GM18951 (cell line): Measurements from ENCODE around the gene CASQ2.

Source experiments
- POLR2A ChIP-seq: IDR thresholded peaks from 4 replicates; pipeline ENCODE4 v1.6.1; 2011; ENCODE audit warnings: mild to moderate bottlenecking; ENCODE audit not compliant: insufficient read length, insufficient read depth; ENCODE audit errors: extremely low read depth
- in situ Hi-C: fragments of 300-500 bp; cut with MboI; formaldehyde crosslinking; loops from one replicate; pipeline ENCODE4 v1.12.0; 2022; ENCODE audit warnings: low sequenced_read_pairs, mixed read lengths, inconsistent platforms; ENCODE audit not compliant: unreplicated experiment

The CASQ2 gene

GRCh38 chr1:115714572-115715141, 53.9 kb downstream of the CASQ2 start:
- no peak for TF ChIP-seq POLR2A
- in situ Hi-C loops, result loop anchor here (10.0 kb wide), 1 partner anchor 100 kb away; no protein-coding TSS in a partner anchor

- in situ Hi-C loops, result loop anchor here (10.0 kb wide), 1 partner anchor 99 kb away; no protein-coding TSS in a partner anchor
Measured at GRCh38 chr1:115713906-115714305, 54.6 kb downstream of the CASQ2 start.

DNA sequence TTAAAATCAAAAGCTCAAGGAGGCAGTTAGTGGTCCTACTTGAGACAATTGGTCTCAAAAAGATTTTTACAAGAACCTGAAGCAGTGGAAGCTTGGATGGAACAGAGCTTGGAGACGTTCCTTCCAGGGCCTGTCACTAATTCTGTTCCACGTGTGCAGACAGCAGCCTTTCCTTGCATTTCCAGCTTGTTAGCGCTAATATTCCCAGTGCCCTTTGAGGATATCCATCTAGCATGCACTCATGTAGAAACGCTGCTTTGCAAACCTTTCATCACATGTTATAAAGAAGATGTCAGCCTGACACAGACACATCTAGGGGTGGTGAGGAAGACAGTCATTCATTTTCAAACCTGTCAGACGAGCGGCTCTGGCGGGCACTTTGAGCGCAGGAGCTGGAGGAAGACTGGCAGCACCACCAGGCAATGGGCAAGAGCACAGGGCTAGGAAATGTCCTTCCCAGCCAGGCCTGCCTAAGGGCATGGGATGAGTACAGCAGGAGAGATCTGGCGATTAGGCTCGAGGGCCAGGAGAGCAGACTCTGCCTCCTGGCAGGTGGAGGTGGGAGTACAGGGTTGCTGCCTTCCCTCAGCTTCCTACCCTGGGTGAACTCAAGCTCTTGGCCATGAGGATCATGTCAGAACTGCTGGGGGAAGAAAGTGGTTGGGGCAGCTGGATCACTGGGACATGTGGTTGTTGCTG, 55.5 kb downstream of the CASQ2 start:
- no peak for TF ChIP-seq POLR2A
- in situ Hi-C loops, result loop anchor here (10.0 kb wide), 1 partner anchor 98 kb away; no protein-coding TSS in a partner anchor

More at GRCh38 chr1:115713906-115714305, 54.6 kb downstream of the CASQ2 start:
- TF ChIP-seq POLR2A, result no peak

DNA sequence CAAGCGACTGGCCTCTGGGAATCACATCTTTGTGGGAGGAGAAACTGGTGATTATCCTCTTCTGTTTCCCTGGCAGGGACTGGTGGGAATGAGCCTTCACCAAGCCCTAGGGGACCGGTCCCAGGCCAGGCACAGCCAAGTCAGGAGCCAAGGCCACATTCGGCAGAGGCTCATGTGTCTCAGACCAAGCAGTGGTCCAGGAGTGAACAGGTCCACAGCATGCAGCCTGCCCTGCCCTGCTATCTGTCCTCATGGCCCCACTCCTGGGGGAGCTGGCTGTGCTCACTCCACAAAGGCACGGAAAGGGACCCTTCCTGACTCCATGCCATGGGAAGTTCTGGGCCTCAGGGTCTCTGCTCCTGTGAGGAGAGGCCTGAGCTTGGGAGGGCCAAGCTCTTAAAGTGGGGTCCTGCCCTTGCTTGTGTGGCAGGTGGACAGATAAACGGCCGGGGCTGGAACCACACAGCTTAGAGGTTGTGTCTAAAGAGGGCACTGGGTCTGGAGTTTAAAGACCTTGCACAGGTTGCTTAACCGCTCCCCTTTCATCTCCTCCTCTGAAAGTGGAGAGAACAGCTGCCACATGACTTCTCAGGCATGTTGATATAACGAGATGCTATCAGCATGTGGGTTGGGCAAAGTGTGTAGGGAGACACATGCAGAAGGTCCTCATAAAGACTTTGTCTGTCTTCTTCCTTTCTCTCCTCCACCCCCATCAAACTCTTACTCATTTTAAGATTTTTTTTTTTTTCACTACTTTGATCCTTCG, 57.5 kb downstream of the CASQ2 start:
- in situ Hi-C loops, result loop anchor here (10.0 kb wide), 1 partner anchor 96 kb away; no protein-coding TSS in a partner anchor
- no peak for TF ChIP-seq POLR2A

- in situ Hi-C loops, result no loop called here
- TF ChIP-seq POLR2A, result no peak
Measured at GRCh38 chr1:115706587-115707425, 61.7 kb downstream of the CASQ2 start.

- in situ Hi-C loops, result no loop called here
- no peak for TF ChIP-seq POLR2A
Measured at GRCh38 chr1:115705963-115706362, 62.6 kb downstream of the CASQ2 start.

DNA sequence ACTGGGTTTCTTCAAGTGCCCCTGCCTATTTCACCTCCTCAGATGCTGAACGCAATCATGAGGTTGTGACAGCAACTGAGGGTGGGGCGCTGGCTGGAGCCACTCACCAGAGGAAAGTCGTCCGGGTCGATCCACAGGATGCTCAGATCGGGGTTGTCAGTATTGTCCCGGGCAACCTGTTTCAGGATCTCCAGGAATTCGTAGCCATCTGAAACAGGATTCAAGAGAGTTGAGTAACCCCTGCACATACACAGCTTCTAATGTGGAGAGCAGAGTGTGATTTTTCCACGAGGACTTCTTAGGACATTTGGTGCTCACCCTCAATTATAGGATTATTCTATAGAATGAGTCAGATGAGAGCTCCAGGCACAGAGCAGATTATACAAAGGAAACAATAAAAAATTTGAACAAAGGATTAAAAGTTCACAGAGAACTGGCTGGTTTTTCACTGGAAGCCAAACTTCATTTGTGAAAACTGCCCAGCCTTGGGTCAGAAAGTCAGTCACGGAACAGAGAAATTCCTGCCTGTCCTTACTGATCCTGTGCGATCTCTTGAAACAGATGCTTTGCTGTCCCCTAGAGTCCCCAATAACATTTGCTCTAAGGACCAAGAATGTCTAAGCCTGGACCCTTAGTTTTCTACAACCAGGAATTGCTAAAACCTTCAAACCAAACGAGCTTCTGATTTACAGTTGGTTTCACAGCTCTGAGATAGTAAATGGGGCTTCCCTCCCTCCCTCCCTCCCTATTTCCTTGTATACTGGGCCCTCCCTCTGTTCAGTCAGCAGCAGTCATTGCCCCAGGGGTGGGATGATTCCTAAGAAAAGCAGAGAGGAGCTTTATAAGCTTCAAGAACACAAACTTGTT, 63.2 kb downstream of the CASQ2 start:
- in situ Hi-C loops, result no loop called here
- TF ChIP-seq POLR2A, result no peak

- in situ Hi-C loops, result no loop called here
Measured at GRCh38 chr1:115702959-115703358, 65.6 kb downstream of the CASQ2 start.

DNA sequence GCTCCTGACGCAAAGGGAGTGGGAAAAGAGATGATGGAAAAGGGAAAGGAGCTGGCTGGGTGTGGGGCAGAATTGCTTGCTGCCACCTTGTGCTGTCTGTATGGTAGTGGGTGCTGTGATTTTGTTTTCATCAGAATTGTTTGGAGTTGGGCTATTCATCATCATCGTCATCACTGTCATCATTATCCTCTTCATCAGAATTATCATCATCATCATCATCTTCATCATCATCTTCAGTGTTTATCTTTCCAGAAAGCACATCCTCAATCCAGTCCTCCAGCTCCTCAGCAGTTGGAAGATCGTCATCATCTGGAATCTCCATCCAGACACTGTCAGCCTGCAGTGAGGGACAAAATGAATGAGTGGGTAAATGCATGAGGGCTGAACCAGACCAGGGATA, 67.4 kb downstream of the CASQ2 start:
- TF ChIP-seq POLR2A, result no peak
- in situ Hi-C loops, result no loop called here

More at GRCh38 chr1:115702959-115703358, 65.6 kb downstream of the CASQ2 start:
- TF ChIP-seq POLR2A, result no peak

GRCh38 chr1:115697619-115698018, 70.9 kb downstream of the CASQ2 start:
- in situ Hi-C loops, result no loop called here
- no peak for TF ChIP-seq POLR2A

- TF ChIP-seq POLR2A, result no peak
- in situ Hi-C loops, result no loop called here
Measured at GRCh38 chr1:115694805-115695204, 73.7 kb downstream of the CASQ2 start.

- no peak for TF ChIP-seq POLR2A
- in situ Hi-C loops, result no loop called here
Measured at GRCh38 chr1:115692224-115692623, 76.3 kb downstream of the CASQ2 start.

DNA sequence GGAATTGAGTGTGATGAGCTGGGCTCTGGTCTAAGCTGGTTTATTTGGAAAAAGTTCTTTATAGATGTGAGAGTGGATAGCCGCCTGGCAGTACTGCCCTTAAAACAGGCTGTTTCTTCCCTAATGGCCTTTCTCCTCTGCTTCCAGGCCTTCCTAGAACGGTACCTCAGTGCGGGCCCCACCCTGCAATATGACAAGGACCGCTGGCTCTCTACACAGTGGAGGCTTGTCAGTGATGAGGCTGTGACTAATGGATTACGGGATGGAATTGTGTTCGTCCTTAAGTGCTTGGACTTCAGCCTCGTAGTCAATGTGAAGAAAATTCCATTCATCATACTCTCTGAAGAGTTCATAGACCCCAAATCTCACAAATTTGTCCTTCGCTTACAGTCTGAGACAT, 77.5 kb downstream of the CASQ2 start:
- in situ Hi-C loops, result no loop called here
- TF ChIP-seq POLR2A, result no peak
